Endothelial cell (in vitro differentiated cells): ENCODE results near the gene FBLN7. TPM values are rescaled to one million over a fixed set of nuclear protein-coding genes. Genes with fewer than 3 reads are reported as not detected.
A peak's percentile ranks its signal among the peaks of the same experiment; 100 is the strongest.
"Not testable (repeated sequence)": the region's sequence is repeated elsewhere in the genome, so short reads cannot be mapped to it uniquely, and the experiment has no call there.

Source experiments
- DNase-seq: peaks from one replicate; pipeline ENCODE4 v3.0.0; 2021; ENCODE audit warnings: low spot score
- H3K27ac Mint-ChIP-seq: one replicate; pipeline ENCODE4 v1.8.0; 2021; ENCODE audit warnings: mixed read lengths, inconsistent platforms; ENCODE audit not compliant: unreplicated experiment
- H3K27me3 Mint-ChIP-seq: one replicate; pipeline ENCODE4 v1.8.0; 2021; ENCODE audit warnings: mild to moderate bottlenecking, moderate library complexity, mixed read lengths, inconsistent platforms; ENCODE audit not compliant: unreplicated experiment
- H3K36me3 Mint-ChIP-seq: one replicate; pipeline ENCODE4 v1.8.0; 2021; ENCODE audit warnings: mild to moderate bottlenecking, low read depth, mixed read lengths, inconsistent platforms; ENCODE audit not compliant: unreplicated experiment
- H3K4me1 Mint-ChIP-seq: one replicate; pipeline ENCODE4 v1.8.0; 2021; ENCODE audit warnings: mild to moderate bottlenecking, mixed read lengths, inconsistent platforms; ENCODE audit not compliant: unreplicated experiment
- H3K4me3 Mint-ChIP-seq: one replicate; pipeline ENCODE4 v1.8.0; 2021; ENCODE audit warnings: mild to moderate bottlenecking, mixed read lengths, inconsistent platforms; ENCODE audit not compliant: unreplicated experiment
- H3K9me3 Mint-ChIP-seq: one replicate; pipeline ENCODE4 v1.8.0; 2021; ENCODE audit warnings: mixed read lengths, inconsistent platforms; ENCODE audit not compliant: unreplicated experiment
- CTCF ChIP-seq: fragments of 200-600 bp; sonication (generic); IDR thresholded peaks from one replicate; pipeline ENCODE4 v1.5.0; 2021; ENCODE audit warnings: antibody characterized with exemption; ENCODE audit not compliant: unreplicated experiment
- total RNA-seq: library from RNA; stranded (reverse); fragmentation: NEBNext Ultra II Directional; extraction: Animal tissue kit (Norgen Biotek cat#: 25700); gene quantifications from one replicate; pipeline ENCODE4 v1.2.1, GENCODE V29; 2021; ENCODE audit not compliant: unreplicated experiment

Gene FBLN7
- total RNA-seq, 1 donor from 2014 or later, result 0.36 TPM

- H3K27me3 Mint-ChIP-seq, result peaks cover 19% of the 10 kb centered on the region
- peaks cover 11% of the 10 kb centered on the region for H3K36me3 Mint-ChIP-seq
- no peak for TF ChIP-seq CTCF
- no peaks in the 10 kb centered on the region for H3K9me3 Mint-ChIP-seq
- H3K4me3 Mint-ChIP-seq, result peak overlapping the region; percentile 53
- H3K27ac Mint-ChIP-seq, result no peak overlapping the region
- peaks cover 9% of the 10 kb centered on the region for H3K4me1 Mint-ChIP-seq
- no peak for DNase-seq
Measured at GRCh38 chr2:112136096-112136495, 2.1 kb upstream of the FBLN7 start.

GRCh38 chr2:112137516-112138158, 548 bp upstream of the FBLN7 start:
- DNase-seq, result no peak
- Mint-ChIP-seq H3K36me3 (peaks cover 13% of the 10 kb centered on the region), H3K27me3 (peaks cover 19% of the 10 kb centered on the region)

GRCh38 chr2:112139033-112139614, 939 bp downstream of the FBLN7 start:
- Mint-ChIP-seq H3K36me3 (peaks cover 15% of the 10 kb centered on the region), H3K27me3 (peaks cover 22% of the 10 kb centered on the region), H3K4me3 (peak overlapping the region; percentile 69)
- not testable (repeated sequence) for H3K4me1 Mint-ChIP-seq, DNase-seq, H3K9me3 Mint-ChIP-seq, H3K27ac Mint-ChIP-seq

More at GRCh38 chr2:112137516-112138158, 548 bp upstream of the FBLN7 start:
- Mint-ChIP-seq H3K9me3 (no peaks in the 10 kb centered on the region), H3K4me1 (peaks cover 9% of the 10 kb centered on the region), H3K27ac (no peak overlapping the region), H3K4me3 (peak overlapping the region; percentile 74)
- TF ChIP-seq CTCF, result no peak

- Mint-ChIP-seq H3K27me3 (peaks cover 22% of the 10 kb centered on the region), H3K36me3 (peaks cover 15% of the 10 kb centered on the region), H3K4me3 (peak overlapping the region; percentile 65)
- H3K27ac Mint-ChIP-seq, H3K4me1 Mint-ChIP-seq, H3K9me3 Mint-ChIP-seq, DNase-seq: not testable (repeated sequence)
Measured at GRCh38 chr2:112139661-112140204, 1.5 kb downstream of the FBLN7 start.

- Mint-ChIP-seq H3K36me3 (peaks cover 15% of the 10 kb centered on the region), H3K4me3 (peak overlapping the region; percentile 65), H3K9me3 (no peaks in the 10 kb centered on the region), H3K4me1 (peaks cover 9% of the 10 kb centered on the region), H3K27me3 (peaks cover 22% of the 10 kb centered on the region), H3K27ac (peak overlapping the region; percentile 75)
- DNase-seq, result no peak
- TF ChIP-seq CTCF, result no peak
Measured at GRCh38 chr2:112140205-112140802, 2.1 kb downstream of the FBLN7 start.
